WTC11 (cell line): ENCODE results near the gene KCNA2. TPM values are rescaled to one million over a fixed set of nuclear protein-coding genes. Genes with fewer than 3 reads are reported as not detected.

Source experiments
- ATAC-seq: fragments of 200-7000 bp; cut with Tn5 transposase; 2 replicates; pipeline ENCODE4 v1.10.0; 2021; ENCODE audit warnings: mild to moderate bottlenecking, moderate library complexity
- CTCF ChIA-PET: fragments of 300-600 bp; sonication (Branson Sonifier 250); formaldehyde crosslinking; loops from one replicate; lab custom pipeline; 2021; ENCODE audit warnings: antibody characterized with exemption; lab: Charles Lee
- POLR2A ChIA-PET: fragments of 350-600 bp; sonication (Branson Sonifier 250); formaldehyde crosslinking; loops from one replicate; lab custom pipeline; 2021; ENCODE audit warnings: antibody characterized with exemption; lab: Charles Lee
- DNase-seq: peaks from one replicate; pipeline ENCODE4 v3.0.0; 2021; ENCODE audit warnings: low spot score
- H3K27ac Mint-ChIP-seq: 2 replicates; pipeline ENCODE4 v1.8.0; 2021; ENCODE audit warnings: mixed read lengths
- H3K27me3 Mint-ChIP-seq: 2 replicates; pipeline ENCODE4 v1.8.0; 2021; ENCODE audit warnings: low read depth, mild to moderate bottlenecking, moderate library complexity, mixed read lengths
- H3K36me3 Mint-ChIP-seq: 2 replicates; pipeline ENCODE4 v1.8.0; 2021; ENCODE audit warnings: mixed read lengths
- H3K4me1 Mint-ChIP-seq: 2 replicates; pipeline ENCODE4 v1.8.0; 2022; ENCODE audit warnings: mixed read lengths
- H3K4me3 Mint-ChIP-seq: 2 replicates; pipeline ENCODE4 v1.8.0; 2021; ENCODE audit warnings: mild to moderate bottlenecking, moderate library complexity, mixed read lengths
- H3K9me3 Mint-ChIP-seq: 2 replicates; pipeline ENCODE4 v1.8.0; 2021; ENCODE audit warnings: mixed read lengths
- AFF4 ChIP-seq: sonication (generic); formaldehyde crosslinking; IDR thresholded peaks from 2 replicates; pipeline ENCODE4 v1.8.1; 2023; ENCODE audit warnings: mild to moderate bottlenecking, missing genetic modification reagents, borderline replicate concordance
- ATF1 ChIP-seq: sonication (generic); formaldehyde crosslinking; IDR thresholded peaks from 2 replicates; pipeline ENCODE4 v1.8.1; 2023; ENCODE audit warnings: mild to moderate bottlenecking, moderate library complexity, missing genetic modification reagents
- CTCF ChIP-seq: fragments of 200-600 bp; IDR thresholded peaks from 2 replicates; pipeline ENCODE4 v1.8.0; 2022; ENCODE audit warnings: antibody characterized with exemption
- FOXP1 ChIP-seq: sonication (generic); formaldehyde crosslinking; IDR thresholded peaks from 2 replicates; pipeline ENCODE4 v1.8.0; 2022; ENCODE audit warnings: missing genetic modification reagents, mild to moderate bottlenecking, moderate library complexity, borderline replicate concordance
- GRHL2 ChIP-seq: fragments of 250-450 bp; sonication (Bioruptor Pico); IDR thresholded peaks from 2 replicates; pipeline ENCODE4 v1.8.0; 2022; ENCODE audit warnings: mild to moderate bottlenecking, moderate library complexity; ENCODE audit not compliant: insufficient replicate concordance, severe bottlenecking
- MAX ChIP-seq: sonication (generic); formaldehyde crosslinking; IDR thresholded peaks from 2 replicates; pipeline ENCODE4 v1.8.0; 2022; ENCODE audit warnings: mild to moderate bottlenecking, missing genetic modification reagents
- NFYB ChIP-seq: sonication (generic); formaldehyde crosslinking; conservative IDR thresholded peaks from 2 replicates; pipeline ENCODE4 v1.8.0; 2022; ENCODE audit warnings: low read depth, missing genetic modification reagents
- OVOL2 ChIP-seq: fragments of 250-450 bp; sonication (Bioruptor Pico); IDR thresholded peaks from 2 replicates; pipeline ENCODE4 v1.9.0; 2021; ENCODE audit warnings: mild to moderate bottlenecking, borderline replicate concordance
- RORB ChIP-seq: fragments of 250-450 bp; sonication (Bioruptor Pico); IDR thresholded peaks from 2 replicates; pipeline ENCODE4 v1.9.0; 2021; ENCODE audit warnings: mild to moderate bottlenecking
- TP53 ChIP-seq: sonication (generic); formaldehyde crosslinking; IDR thresholded peaks from 2 replicates; pipeline ENCODE4 v1.8.1; 2023; ENCODE audit warnings: mild to moderate bottlenecking, missing genetic modification reagents
- ZNF138 ChIP-seq: sonication (generic); formaldehyde crosslinking; conservative IDR thresholded peaks from 2 replicates; pipeline ENCODE4 v1.8.1; 2022; ENCODE audit warnings: mild to moderate bottlenecking, moderate library complexity, missing genetic modification reagents
- ZNF219 ChIP-seq: sonication (generic); formaldehyde crosslinking; IDR thresholded peaks from 2 replicates; pipeline ENCODE4 v1.8.0; 2023; ENCODE audit warnings: missing genetic modification reagents, mild to moderate bottlenecking, borderline replicate concordance
- total RNA-seq: library from RNA; stranded (reverse); gene quantifications from 3 replicates; pipeline ENCODE4 v1.2.3, GENCODE V29; 2021

The KCNA2 gene
- total RNA-seq, 1 experiment from 2014 or later: 0.50 TPM

GRCh38 chr1:110616587-110616986 lies 10.4 kb upstream of the KCNA2 start:
- H3K27me3 Mint-ChIP-seq: peaks cover 29% of the 10 kb centered on the region
- CTCF ChIA-PET: interaction anchor here (1.5 to 3.0 kb wide), 4 partner anchors 11 to 164 kb away, joined by 3 to 19 read pairs (median 10); partner anchors contain the start of gene KCNA2

GRCh38 chr1:110615548-110616130 lies 9.5 kb upstream of the KCNA2 start:
- ChIA-PET CTCF (interaction anchor here (1.5 to 3.0 kb wide), 4 partner anchors 10 to 165 kb away, joined by 3 to 19 read pairs (median 10); partner anchors contain the start of gene KCNA2), POLR2A (no interaction called here)
- TF ChIP-seq CTCF (peak; percentile 41; the same call in 1 of the 2 replicates), NFYB (CRISPR knock-in tag) (no peak)
- peak; percentile 82 for ATAC-seq
- DNase-seq: peak; percentile 80
- Mint-ChIP-seq H3K4me3 (no peak overlapping the region), H3K9me3 (no peaks in the 10 kb centered on the region), H3K27ac (no peak overlapping the region), H3K36me3 (no peaks in the 10 kb centered on the region), H3K4me1 (peaks cover 6% of the 10 kb centered on the region; the same call in 1 of the 2 replicates), H3K27me3 (peaks cover 24% of the 10 kb centered on the region)

More at GRCh38 chr1:110616587-110616986, 10.4 kb upstream of the KCNA2 start:
- POLR2A ChIA-PET: no interaction called here
- Mint-ChIP-seq H3K4me1 (peaks cover 6% of the 10 kb centered on the region; the same call in 1 of the 2 replicates), H3K27ac (no peak overlapping the region), H3K4me3 (no peak overlapping the region), H3K9me3 (no peaks in the 10 kb centered on the region), H3K36me3 (no peaks in the 10 kb centered on the region)
- ATAC-seq: no peak
- TF ChIP-seq OVOL2 (CRISPR knock-in tag) (no peak), FOXP1 (CRISPR knock-in tag) (no peak), RORB (no peak), AFF4 (CRISPR knock-in tag) (no peak), MAX (CRISPR knock-in tag) (no peak), ATF1 (CRISPR knock-in tag) (no peak), GRHL2 (CRISPR knock-in tag) (no peak)
- DNase-seq: no peak

GRCh38 chr1:110612060-110612745 lies 6.0 kb upstream of the KCNA2 start:
- Mint-ChIP-seq H3K27ac (no peak overlapping the region), H3K36me3 (no peaks in the 10 kb centered on the region), H3K4me1 (0 out of 2 replicates have a peak, but pooled peaks cover 4% of the 10 kb centered on the region)
- TF ChIP-seq ZNF219 (CRISPR knock-in tag) (no peak), ZNF138 (CRISPR knock-in tag) (no peak), TP53 (CRISPR knock-in tag) (no peak)
- TF ChIP-seq, all 79 proteins: peak for 0
- ATAC-seq: no peak
- Mint-ChIP-seq H3K9me3 (no peaks in the 10 kb centered on the region), H3K4me3 (no peak overlapping the region), H3K27me3 (peaks cover 44% of the 10 kb centered on the region)
- DNase-seq: no peak
- ChIA-PET POLR2A (interaction anchor here (0.6 kb wide), 1 partner anchor 118 kb away, joined by 3 read pairs; no protein-coding TSS in a partner anchor), CTCF (interaction anchor here (0.9 to 1.7 kb wide), 4 partner anchors 88 to 171 kb away, joined by 3 to 4 read pairs (median 4); no protein-coding TSS in a partner anchor)
